ENCODE measurements around the gene RNF17.

Gene RNF17

GRCh38 chr13:24922387-24922744, 158.4 kb downstream of the RNF17 start:
- TF ChIP-seq GATA2 (IDR thresholded peaks at IDR 0.05; ENCODE audit: low read depth, low read length) = no peak
- TF ChIP-seq GATA3 (IDR thresholded peaks at IDR 0.05; ENCODE audit: low read depth, low read length) = no peak

DNA sequence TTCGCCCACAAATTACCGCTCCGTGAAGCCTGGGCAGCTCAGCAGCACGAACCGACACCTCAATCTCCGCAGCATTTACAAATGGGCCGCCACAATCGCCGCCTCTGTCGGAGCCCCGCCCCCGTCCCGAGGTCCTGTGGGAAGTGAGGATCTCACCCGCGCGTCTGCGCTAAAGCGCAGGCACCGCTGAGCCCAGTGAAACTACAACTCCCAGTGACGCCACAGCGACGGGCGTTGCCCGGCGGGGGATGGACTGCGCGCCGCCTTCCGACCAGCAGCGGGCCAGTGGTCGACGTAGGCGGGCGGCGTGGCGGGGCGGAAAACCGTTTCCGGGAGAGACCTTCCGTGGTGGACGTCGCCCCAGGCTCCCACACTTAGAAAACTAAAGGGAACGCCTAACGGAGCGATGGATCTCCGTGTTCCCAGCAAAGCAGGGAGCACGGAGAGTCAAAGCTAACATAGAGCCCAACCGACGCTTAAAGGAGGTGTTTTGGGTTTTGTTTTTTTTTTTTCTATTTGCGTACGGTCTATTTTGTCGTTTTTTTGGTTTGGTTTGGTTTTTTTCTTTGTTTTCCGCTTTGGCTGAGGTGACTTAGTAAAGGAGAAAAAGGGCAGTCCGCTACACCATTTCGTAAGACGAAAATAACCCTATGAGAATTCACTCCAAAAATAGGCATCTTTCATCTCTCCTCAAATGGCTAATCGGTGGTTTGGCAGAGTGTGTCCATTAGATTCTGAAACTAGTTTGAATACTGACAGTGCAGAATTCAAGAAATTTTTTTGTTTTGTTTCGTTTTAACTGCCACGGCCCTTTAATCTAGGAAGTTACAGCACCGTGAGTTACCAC, 159.0 kb downstream of the RNF17 start:
- TF ChIP-seq GATA2 (IDR thresholded peaks at IDR 0.05; ENCODE audit: low read depth, low read length) (no peak), GATA3 (IDR thresholded peaks at IDR 0.05; ENCODE audit: low read depth, low read length) (no peak)

DNA sequence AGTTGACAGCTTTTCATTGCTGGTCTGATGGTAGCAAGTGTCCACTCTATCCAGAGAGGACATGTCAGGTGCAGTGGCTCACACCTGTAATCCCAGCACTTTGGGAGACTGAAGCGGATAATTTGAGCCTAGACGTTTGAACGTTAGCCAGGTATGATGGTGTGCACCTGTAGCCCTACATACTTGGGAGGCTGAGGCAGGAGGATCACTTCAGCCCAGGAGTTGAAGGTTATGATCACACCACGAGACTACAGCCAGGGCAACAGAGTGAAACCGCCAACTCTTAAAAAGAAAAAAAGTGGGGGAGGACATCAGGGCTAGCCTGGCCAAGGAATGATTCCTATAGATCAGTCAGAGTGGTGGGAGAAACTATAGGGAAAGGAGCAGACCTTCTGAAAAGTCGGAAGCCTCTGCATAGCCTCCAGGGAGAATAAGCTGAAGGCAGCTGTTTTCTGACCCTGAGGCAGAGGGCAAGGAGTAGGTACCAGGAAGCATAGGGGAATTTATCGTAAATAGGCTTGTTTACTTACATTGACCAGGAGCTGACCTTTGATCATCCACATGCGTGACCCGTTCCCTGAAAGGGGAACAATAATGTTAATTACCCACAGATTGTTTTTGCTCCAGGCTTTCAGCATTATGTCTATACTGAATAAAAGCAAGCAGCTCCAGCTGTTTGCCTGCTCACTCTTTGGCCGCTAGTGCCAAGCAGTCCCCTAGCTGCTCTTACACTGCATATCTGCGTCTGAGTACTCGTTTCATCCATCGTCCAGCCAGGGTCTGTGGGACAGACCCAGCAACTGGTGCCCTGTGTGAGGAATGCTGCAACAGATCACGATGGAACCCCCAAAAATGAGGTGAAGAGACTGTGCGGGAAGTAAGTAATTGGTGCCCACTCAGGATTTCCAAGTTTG, 161.6 kb downstream of the RNF17 start:
- TF ChIP-seq GATA2 (IDR thresholded peaks at IDR 0.05; ENCODE audit: low read depth, low read length) (no peak), GATA3 (IDR thresholded peaks at IDR 0.05; ENCODE audit: low read depth, low read length) (no peak)

- TF ChIP-seq GATA3 (IDR thresholded peaks at IDR 0.05; ENCODE audit: low read depth, low read length) (no peak), GATA2 (IDR thresholded peaks at IDR 0.05; ENCODE audit: low read depth, low read length) (no peak)
Measured at GRCh38 chr13:24927810-24928404, 163.9 kb downstream of the RNF17 start.

DNA sequence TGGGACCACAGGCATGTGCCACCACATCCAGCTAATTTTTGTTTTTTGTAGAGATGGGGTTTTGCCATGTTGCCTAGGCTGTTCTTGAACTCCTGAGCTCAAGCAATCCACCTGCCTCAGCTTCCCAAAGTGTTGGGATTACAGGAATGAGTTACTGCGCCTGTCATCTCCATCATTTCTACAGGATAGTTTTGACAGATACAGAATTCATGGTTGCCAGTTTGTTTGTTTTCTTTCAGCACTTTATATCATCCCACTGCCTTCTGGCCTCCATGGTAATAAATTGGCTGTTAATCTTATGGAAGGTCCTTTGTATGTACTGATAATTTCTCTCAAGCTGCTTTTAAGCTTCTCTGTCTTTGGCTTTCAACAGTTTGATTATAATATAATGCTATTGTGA, 165.2 kb downstream of the RNF17 start:
- TF ChIP-seq GATA2 (IDR thresholded peaks at IDR 0.05; ENCODE audit: low read depth, low read length) (no peak), GATA3 (IDR thresholded peaks at IDR 0.05; ENCODE audit: low read depth, low read length) (no peak)
